Left renal pelvis (tissue), 4 donors: Measurements from ENCODE around the gene EXOG. TPM values are rescaled to one million over a fixed set of nuclear protein-coding genes. Genes with fewer than 3 reads are reported as not detected.

Experiments used
- DNase-seq, 4 donors: peaks; one replicate each; pipeline ENCODE4 v3.0.0-alpha.2; 2013; ENCODE audit warnings: low read depth in 4 of 4, low spot score in 3 of 4
- polyA plus RNA-seq, 4 donors: library from polyadenylated mRNA; unstranded; fragments of 120-200 nt; gene quantifications; one replicate each; pipeline ENCODE4 v1.2.1, GENCODE V29; 2013; ENCODE audit not compliant: insufficient read length in 4 of 4

Gene EXOG
- polyA plus RNA-seq, result 10 to 100 TPM; 14.1 to 18.0 (median 15.5) TPM

DNA sequence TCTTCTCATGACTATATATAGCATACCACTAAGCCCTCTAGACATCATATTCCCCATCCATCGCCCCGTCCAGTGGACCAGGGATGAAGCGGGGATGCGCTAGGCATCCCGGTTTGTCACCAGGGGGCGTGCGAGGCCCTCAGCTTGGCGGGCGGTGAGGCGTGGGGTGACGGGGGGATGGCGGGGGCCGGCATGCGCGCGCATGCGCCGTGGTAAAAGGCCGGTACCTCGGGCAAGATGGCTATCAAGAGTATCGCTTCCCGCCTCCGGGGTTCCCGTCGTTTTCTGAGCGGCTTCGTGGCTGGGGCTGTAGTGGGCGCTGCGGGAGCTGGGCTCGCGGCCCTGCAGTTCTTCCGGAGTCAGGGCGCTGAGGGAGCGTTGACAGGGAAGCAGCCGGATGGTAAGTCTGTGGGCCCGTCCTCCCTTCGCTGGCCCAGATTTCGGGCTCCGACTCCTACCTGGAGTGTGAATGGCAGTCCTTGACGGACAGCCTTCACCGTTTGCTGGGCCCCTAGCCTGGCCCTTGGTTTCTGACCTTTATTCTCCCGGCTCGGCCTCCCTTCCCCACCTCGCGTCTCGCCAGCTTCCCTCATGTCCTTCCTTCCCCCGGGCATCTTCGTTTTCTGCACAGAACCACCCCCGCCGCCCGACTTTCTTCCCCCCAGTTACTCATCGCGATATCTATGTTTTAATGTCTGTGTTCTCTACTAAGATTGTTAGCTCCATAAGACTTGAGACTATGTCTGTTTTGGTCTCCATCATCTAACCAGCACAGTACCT, at the start of gene EXOG:
EXOG (plus strand) TSS at position 210 of the 780 bp plus-strand sequence; CDS start at position 238, 28 bp downstream.
- peak; percentile 75 to 84 (median 78) for DNase-seq

DNA sequence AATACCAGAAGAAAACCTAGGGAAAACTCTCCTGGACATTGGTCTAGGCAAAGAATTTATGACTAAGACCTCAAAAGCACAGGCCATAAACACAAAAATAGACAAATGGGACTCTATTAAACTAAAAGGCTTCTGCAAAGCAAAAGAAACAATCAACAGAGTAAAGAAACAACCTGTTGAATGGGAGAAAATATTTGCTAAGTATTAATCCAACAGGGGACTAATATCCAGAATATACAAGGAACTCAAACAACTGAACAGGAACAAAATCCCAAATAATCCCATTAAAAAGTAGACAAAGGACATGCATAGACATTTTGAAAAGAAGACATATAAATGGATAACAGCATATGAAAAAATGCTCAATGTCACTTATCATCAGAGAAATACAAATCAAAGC, 49.3 kb upstream of the EXOG start:
- DNase-seq, result no peak

GRCh38 chr3:38450853-38451252, 45.3 kb upstream of the EXOG start:
- DNase-seq, result no peak

GRCh38 chr3:38453075-38453912, 42.8 kb upstream of the EXOG start, which contains the start of gene ACVR2B:
Gene ACVR2B (plus strand): TSS chr3:38453890. CDS start chr3:38454323, 433 bp downstream.
- peak in 3 of 4 donors; percentile 75 to 81 (median 80) for DNase-seq

DNA sequence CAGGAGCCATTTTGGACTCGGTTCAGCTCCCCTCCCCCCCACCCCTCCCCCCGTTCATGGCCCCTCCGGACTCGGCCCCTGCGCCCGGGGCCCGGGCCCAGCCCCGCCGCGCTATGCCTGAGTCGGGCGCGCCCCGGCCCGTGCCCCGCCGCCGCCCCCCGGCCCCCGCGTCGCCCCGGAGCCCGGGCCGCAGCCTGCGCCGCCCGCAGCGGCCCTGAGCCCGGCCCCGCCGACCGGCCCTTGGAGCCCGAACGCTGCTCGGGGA, 42.3 kb upstream of the EXOG start:
- no peak for DNase-seq

- no peak for DNase-seq
Measured at GRCh38 chr3:38454178-38454883, 41.8 kb upstream of the EXOG start.

- peak in 1 of 4 donors; percentile 61 for DNase-seq
Measured at GRCh38 chr3:38454884-38455638, 41.1 kb upstream of the EXOG start.

GRCh38 chr3:38455639-38456430, 40.3 kb upstream of the EXOG start:
- no peak for DNase-seq

DNA sequence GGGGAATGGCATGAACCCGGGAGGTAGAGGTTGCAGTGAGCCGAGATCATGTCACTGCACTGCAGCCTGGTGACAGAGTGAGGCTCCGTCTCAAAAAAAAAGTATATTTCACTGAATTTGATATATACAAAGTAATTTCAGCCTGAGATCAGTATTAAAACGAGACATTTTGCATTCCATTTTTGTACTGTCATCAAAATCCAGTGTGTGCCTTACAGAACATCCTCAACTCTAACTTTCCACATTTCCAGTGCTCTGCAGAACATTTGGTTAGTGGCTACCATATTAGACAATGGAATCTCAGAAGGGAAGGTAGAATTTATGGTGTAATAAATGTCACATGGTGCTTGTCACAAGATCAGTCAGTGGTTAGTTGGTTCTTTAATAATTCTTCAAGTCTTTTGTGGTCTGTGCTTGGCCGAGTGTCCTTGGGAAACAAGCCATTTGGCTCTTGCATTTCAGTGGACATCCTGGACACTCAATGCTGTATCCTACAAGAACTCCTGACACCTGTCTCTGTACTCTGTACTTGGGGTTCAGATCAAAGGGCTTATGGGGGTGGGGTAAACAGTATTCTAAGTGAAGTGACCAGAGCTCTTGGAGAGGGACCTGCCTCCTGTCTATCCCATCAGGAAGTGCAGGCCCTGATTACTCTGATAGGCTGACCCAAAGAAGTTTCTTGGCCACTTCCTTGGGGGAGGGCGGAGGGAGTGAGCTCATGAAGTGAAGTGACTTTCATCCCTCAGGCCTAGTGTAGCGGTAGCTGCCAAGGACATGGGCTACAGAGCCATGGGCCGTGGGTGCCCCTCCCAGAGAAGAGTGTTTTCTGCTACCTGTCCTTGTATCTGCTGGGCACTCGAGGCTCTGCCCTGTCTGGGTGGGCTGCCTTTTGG, 38.8 kb upstream of the EXOG start:
- DNase-seq, result no peak

GRCh38 chr3:38458796-38459498, 37.2 kb upstream of the EXOG start:
- DNase-seq, result no peak

DNA sequence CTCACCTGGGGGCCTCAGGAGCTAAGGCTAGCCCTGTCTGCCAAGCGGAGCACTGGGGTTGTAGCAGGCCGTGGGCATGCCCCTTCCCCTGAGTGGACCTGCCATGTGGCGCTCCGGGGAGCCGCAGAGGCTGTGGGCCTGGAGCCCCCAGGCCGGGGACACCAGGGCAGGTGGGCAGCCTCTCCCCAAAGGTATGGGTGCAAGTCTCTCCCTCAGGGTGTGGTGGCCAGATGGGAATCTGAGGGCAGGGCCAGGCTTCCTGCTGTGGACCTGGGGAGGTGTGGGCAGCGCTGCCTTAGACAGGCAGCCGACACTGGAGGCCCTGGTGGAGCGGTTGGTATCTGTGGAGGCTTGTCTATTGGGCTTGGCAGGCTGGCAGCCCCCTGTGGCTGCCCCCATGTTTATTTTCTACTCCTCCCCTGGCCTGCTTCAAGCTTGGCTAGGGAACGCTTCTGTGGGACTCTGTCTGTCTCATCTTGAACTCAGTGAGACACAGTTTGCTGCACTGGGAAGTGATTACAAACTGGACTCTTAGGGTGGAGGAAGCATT, 36.6 kb upstream of the EXOG start:
- DNase-seq, result no peak

- DNase-seq, result peak in 1 of 4 donors; percentile 20
Measured at GRCh38 chr3:38460377-38461270, 35.5 kb upstream of the EXOG start.

DNA sequence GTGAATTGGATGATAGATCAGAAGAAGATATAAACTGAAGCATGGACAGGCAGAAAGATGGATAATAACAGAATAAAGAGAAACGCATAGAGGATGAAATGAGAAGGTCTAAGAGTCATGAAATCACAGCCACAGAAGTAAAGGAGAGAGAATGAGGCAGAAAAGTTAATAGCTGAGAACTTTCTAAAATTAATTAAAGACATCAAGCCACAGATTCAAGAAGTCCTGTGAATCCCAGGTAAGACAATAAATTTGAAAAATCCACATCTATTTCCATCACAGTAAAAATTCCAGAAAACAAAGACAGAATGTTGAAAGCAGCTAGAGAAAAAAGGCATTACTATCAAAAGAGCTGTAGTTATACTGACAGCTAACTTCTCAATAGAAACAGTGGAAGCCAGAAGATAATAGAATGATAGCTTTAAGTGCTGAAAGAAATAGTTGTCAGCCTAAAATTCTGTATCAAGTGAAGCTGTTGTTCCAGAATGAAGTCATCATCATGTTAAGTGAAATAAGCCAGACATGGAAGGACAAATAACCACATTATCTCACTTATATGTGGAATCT, 30.5 kb upstream of the EXOG start:
- no peak for DNase-seq

GRCh38 chr3:38468765-38469164, 27.4 kb upstream of the EXOG start:
- no peak for DNase-seq

- no peak for DNase-seq
Measured at GRCh38 chr3:38469852-38470251, 26.3 kb upstream of the EXOG start.

GRCh38 chr3:38471260-38471857, 24.8 kb upstream of the EXOG start:
- DNase-seq, result no peak
